HG03558 (cell line): ENCODE data around the gene APH1B.

Experiments
- ATAC-seq: cut with Tn5 transposase; IDR thresholded peaks from one replicate; pipeline ENCODE4 v1.9.1; 2021; ENCODE audit warnings: moderate number of reproducible peaks; ENCODE audit not compliant: unreplicated experiment; ENCODE audit errors: extremely low read depth

APH1B gene

DNA sequence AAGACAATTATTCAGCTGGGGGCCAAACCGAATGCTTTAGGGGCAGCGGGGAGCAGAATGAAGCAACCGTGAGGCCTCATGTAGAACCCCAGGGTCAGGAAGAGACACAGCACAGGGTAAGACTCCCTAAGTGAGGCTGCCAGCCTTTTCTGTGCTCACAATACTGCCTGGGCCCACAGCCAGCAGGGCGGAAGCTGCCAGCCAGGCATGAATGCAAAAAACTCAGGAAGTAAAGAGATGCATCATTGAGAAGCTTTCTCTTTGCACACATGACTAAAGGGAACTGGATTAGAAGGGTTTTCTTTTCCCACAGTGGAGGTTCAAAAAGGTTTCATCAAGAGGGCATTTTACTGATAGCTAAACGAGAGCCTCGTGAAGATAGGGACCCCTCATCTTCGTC is 71.0 kb downstream of the APH1B start:
- ATAC-seq = no peak

DNA sequence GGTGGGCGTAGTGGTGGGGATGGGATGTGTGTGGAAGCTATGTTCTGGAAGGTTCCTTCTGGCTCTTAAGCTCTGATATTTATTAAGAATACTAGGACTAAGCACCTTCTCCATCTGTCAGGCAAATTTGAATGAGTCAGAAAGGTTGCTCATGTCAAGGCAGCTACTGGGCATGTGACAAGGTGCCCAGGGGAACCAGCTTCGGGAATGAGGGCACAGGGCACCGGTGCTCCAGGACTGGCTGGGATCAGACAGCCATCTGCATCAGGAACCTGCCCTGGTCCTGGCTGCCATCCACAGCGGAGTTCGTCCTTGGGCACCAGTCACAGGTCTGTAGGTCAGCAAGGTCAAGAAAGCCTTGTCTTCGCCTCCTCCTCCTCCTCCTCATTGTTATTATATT is 71.8 kb downstream of the APH1B start:
- ATAC-seq = no peak

DNA sequence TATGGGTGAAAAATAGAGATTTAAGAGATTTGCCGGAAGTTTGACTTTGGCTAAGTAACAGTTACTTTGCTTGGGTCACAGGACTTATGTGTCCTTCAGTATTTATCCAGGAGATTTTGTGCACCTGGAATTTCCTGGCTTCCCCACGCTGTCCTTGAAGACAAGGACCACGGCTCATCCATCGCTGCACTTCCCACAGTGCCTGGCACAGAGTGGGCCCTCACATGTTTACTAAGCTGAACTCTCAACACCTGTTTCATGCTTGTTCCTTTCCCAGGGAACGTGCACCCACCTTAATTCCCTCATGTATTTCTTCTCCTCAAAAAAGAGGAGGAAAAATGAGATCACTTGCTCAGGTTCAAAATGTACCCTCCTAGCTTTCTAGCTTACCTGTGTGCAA is 72.2 kb downstream of the APH1B start:
- no peak for ATAC-seq

DNA sequence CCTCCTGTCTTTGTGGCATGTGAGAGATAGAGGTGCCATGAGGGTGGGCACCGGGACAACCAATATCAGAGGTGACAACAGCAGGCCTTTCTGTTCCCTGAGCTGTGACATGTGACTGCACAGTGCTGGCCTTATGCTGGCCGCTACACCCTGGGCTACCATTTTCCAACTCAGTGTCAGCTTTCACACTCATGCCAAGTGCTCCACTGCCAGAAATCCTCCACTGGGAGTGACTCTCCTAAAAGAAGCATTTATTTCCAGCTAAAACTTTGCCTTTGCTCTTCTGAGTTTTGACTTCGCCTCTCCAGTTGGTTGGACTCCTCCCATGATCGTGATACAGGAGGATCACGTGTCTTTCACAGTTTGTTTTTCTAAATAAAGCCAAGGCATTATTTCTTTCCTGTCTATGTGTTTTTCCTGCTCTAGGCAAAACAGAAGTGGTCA is 72.8 kb downstream of the APH1B start:
- no peak for ATAC-seq

DNA sequence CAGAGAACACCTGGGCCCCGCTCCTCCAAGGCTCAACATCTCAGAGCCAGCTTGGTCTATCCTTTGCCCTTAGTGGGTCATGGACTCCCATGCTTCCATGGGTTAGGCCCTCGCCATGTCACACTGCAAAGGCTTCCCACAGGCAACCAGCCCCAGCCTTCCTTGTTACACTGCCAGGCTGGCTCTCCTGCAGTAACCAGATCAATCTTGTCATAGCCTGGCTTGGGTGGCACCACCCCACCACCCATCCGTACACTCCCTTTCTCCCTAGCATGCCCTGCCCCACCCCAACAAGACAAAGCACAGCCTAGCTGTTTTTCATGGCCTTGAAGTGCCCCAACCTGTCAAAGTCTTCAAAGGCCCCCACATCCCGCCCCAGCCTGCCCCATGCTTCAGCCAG is 73.8 kb downstream of the APH1B start:
- ATAC-seq = no peak

DNA sequence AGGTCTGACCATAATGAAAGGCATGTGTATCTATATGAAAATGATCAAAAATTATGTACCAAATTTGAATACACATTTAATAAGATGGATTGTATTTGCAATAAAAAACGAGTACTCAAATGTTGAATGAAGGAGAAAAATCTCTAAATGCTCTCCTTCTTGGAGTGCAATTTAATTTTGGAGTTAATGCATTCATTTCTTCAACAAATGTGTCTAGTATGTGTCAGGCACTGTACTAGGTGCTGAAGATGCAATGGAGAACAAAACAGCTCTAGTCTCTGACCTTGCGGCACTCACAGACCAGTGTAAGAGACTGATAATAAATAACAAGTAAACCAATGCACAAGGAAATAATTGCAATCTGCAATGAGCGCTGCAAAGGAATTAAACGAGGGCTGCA is 75.4 kb downstream of the APH1B start:
- no peak for ATAC-seq

DNA sequence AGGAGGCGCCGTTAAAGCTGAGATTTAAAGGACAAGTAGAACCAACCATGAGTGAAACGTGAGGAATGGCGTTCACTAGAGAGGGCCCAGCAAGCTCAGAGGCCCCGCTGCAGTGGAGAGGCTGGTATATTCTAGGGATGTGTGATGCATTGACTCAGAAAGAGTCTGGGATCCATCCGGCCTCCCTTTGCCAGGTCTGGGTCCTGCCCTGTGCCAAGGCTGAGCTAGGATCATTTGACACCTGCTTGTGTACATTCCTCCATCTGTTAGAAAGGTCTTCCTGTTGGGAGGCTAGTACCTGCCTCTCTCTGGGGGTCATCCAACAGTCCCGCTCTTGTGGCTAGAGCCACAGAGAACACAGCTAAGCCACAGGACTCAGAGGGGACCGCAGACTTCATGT is 75.9 kb downstream of the APH1B start:
- ATAC-seq = no peak

DNA sequence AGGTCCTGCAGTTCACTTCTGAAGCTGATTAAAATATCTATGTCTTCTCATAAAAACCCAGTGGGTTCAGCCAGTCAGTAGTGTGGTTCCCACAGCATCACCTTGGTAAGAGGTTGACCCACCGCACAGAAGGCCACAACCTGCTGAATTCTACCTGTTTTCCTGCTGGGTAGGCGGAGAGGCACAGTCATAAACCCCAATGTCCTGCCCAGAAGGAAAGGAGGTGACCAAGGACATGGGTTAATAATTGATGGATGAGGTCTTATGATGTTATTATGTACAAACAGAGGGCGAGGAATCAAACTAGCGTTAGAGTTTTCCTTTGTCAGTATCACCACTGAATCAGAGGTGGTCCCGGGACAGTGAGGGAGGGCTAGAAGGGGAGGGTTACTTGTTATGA is 76.5 kb downstream of the APH1B start:
- no peak for ATAC-seq

DNA sequence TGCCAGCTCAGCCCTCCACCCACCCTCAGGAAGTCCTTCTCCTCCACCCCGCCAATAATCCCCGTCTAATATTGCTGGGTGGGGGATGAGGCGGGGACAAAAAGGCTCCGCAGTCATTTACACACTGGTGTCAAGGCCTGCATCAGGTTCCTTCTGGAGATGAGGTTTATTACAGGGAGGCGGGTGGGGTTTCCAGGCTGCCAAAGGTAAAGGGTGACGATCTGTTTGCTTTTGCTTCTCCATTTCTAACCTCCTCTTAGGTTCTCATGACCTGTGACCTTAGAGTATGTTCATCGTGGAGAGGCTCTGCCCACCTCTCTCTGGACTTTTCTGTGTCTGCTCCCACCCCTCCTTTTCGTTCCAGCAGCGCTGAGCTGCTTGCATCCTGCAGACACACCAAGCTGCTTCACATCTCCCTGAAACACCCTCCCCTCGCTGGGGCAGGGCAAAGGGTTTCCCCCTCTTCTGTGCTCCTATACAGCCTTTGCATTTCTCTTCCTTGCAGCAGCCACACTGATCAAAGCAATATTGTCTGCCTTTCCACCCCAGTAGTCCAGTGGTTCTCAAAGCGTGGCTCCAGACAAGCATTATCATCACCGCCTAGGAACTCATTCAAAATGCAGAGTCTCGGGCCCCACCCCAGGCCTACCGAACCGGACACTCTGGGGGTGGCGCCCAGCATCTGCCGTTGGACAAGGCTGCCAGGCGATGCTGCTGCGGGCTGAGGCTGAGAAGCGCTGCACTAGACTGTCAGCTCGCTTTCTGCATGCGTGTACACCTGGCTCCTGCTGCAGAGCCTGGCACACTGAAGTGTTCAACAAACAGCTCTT is 77.6 kb downstream of the APH1B start:
- no peak for ATAC-seq

DNA sequence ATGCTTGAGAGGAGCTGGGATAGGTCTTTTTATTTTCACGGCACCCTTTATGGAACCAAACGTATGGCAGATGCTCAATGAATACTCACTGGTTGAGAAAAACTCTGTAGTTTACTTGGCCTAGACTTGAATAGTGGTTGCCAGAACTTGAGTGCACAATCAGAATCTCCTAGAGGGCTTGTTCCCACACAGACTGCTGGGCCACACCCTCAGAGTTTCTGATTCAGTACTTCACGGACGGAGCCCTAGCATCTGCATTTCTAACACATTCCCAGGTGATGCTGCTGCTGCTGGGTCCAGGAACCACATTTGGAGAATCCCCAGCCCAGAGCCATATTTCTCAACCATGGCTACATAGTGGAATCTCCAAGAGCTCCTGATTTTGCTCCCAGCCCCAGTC is 79.7 kb downstream of the APH1B start:
- no peak for ATAC-seq

DNA sequence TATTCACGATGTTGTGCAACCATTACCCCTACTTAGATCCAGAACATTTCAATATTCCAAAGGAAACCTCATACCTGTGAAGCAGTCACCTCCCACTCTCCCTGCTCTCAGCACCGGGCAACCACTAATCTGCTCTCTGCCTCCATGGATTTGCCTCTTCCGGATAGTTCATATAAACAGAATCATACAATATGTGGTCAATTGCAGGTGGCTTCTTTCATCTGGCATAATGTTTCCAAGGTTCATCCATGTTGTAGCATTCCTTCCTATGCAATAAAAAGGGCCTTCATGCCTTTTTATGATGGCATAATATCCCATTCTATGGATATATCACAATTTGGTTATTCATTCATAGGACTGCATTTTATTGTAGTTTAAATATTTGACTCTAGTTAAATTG is 80.3 kb downstream of the APH1B start:
- ATAC-seq = no peak

DNA sequence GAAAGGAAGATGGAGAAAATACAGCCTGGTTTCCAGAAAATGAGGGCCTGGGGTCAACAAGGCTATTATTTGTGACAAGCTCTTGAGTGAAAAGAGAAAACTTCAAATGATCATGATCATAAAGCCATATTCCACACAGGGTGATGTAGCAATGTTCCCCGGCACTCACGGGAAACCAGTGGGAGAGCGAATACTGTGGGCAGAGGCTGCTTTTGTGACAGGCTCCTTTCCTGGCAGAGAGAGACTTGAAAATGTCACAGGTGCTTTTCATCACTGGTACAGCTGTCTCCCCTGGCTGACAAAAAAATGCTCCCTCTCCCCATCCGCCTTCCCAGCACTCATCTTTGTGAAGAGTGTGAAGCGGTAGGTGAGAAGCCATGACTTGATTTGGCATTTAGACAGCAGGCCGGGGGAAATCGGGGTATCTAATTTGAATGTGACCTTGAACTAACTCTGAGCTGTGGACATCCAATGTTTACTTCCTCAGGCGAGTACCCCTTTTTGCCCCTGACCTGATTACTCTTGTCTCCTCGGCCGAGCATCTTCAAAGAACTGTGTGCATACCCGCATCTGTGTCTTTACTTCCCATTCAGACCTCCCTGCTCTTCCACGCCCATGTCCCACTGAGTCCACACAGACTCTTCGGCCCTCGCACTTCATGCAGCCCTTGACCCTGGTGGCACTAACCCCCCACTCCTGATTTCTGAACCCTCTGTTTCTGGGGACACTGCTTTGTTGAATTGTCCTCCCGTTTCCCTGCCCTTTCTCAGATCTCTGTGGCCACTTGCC is 81.0 kb downstream of the APH1B start:
- no peak for ATAC-seq
